HG03460 (cell line): ENCODE measurements around the gene ANKRD31.
A peak's percentile ranks its signal among the peaks of the same experiment; 100 is the strongest.
"Not testable (repeated sequence)": the region's sequence is repeated elsewhere in the genome, so short reads cannot be mapped to it uniquely, and the experiment has no call there.

Experiments
- ATAC-seq: cut with Tn5 transposase; IDR thresholded peaks from one replicate; pipeline ENCODE4 v1.9.1; 2021; ENCODE audit not compliant: unreplicated experiment

The ANKRD31 gene, protein sequence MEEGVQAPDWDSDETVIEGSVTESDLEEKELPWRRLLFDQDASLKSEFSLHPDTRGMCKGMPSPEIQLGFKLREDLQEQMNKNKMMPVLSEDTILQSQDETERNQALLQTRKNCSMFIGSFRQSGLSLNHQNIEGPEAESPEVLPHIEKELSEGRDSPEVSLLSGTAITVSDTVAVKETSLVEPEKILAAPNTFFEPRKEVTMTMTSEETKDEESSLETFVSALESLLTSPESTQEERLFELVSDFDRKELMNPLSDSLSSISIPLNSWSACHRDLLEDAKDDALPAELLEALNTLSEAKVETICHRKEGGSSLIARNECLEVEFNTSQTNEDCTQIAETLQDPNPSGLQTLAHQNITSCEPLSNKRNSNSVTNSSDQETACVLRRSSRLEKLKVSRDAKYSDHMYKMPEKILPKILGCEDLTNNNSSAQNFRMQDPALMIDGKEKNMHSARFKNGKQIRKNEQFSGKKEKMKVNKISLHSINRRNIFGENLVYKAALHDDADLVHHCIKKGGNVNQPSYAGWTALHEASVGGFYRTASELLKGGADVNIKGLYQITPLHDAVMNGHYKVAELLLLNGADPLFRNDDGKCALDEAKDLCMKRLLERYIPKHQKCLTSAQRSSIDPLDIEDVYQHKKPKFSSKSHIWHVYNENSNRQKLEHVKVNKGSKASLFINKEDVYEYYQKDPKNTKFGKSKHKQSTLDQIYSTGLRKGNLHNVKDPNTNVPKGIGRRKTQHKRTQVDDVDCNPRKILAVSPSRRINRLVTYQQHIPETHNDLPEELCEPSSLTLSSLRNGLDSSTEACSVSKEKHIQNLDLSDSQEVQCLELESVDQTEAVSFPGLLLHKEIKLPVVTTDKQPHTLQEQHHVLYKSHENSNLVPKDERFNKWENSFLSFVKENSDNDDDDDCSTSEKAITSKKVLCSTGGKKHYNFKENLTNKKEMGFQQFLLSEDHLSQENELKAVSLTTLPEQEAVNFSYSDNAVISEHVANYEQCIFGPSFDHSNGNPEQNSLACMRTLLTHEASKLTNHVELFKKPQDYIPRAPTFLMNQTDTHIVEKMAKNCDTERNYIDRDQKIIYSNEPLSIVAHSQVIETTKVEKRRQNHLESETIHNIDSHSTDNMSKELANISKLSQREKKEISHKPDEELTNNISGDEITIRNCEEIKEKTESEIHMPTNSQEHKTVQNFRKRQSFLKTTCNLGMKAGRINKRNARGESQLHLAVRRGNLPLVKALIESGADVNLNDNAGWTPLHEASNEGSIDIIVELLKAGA (N-terminal part only)

DNA sequence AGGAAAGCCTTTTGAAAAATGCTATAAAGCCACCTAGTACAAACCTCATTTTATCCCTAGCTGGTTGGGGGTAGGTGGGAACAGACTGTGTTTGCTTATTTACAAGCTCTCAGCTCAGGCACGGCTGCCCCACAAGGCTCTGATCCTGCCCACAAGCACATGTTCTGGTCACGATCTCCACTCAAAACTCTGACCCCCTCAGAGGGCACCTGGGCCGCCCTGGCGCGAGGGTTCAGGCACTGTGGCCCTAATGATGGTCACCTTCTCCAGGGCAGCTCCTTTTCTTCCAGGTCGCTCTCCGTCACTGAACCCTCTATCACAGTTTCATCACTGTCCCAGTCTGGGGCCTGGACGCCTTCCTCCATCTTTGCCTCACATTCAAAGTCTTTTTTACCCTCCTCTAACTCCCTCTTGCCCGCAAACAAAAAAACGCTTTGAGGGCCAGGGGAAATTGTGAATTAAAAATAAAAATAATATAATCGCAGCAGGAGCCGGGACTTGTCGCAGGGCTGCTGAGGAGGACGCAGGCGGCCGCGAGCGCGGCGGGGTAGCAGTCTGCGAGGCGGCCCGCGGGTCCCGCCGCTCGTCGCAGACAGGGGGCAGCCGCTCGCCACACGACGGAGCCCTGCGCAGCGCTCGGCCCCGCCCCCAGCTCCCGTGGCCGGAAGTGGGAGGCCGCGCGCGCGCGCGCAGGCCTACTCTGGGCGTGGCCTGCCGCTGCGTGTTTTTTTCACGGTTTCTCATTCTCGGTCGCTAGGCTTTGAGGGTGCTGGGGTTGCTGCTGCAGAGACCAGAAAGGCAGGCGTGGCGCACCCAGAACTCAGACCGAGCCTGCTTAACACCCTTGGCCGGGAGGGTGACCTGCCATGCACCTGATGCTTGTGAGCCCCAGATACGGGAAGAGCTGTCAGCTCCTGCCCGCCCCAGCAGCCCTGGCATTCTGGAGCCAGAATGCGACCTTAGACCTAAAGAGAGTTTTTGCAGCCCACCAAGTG is at the start of gene ANKRD31:
Gene ANKRD31, minus strand, starts transcription at position 557 of the 995 bp plus-strand sequence. Its CDS starts 192 bp downstream, at position 365.
- peak; percentile 97 for ATAC-seq

DNA sequence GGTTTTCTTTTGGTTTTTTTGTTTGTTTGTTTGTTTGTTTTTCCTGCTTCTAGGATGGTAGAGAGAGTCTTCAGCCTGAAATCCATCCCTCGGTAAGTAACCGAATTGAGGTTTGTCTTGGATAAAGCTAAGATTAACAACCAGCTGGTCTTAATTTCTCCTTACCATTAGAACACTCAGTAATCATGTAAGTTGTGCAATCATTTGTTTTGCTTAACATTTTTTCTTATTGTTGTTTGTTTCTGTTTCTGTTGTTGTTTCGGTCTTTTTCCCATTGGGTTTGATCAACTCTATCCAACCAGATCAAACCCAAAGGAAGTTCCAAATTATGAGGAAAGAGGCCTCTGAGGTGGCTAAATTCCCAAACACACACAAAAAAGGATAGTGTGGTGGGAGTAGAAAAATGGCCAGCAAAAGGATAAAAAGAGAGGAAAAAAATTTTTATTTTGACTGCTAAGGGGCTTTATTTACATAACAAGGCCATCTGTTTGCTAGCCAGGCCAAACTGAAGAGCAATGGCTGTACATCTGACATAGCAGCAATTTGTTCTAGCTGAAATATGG is 49.6 kb upstream of the ANKRD31 start:
- ATAC-seq = no peak

DNA sequence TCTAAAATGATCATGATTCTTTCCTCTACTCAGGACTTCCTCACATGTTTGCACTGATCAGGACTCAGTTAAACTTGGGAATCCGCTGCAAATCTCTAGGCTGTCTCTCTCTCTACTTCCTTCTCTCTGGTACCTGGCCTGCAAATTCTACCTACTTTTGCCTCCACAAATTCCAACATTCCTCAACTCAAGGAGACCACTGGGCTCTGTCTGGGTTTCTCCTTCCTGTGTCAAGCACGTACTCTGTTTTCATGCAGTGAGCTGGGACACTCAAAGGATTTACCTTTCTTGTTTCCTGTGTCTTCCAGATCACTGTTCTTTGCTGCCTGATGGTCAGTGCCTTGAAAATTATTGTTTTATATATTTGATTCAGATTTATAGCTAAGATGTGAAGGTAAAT is 45.9 kb upstream of the ANKRD31 start:
- no peak for ATAC-seq

DNA sequence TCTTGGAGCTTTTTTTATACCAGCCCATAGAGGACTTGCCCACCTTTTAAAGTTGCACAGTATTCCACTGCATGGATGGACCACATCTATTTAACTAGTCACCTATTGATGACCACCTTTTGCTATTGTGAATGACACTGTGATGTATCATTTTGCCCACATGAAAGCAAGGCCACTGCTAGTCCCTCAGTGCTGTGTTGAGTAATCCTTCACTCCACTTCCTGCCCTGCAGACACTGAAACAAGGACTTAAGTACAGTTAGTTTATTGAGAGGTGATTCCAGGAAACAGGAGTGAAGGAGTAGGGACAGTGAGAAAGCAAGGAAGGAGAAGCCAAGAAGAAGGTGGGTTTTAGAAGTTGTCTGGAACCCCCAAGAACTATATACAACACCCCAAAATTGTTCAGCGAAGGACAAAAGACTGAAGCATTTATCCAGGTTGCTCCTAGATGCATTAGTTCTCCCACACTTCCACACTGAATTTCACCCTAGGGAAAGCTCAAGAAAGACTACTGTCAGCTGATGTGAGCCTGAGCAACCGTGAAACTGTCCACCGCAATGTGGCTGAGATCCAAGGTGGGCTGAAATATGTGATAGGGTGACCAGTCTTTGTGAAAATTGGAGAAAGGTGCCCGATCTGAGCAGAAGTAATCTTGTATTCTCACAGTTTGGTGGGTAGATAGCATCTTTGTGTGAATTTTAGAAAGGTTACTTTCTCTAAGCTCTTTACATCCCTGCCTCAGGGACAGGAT is 45.2 kb upstream of the ANKRD31 start:
- ATAC-seq = no peak

DNA sequence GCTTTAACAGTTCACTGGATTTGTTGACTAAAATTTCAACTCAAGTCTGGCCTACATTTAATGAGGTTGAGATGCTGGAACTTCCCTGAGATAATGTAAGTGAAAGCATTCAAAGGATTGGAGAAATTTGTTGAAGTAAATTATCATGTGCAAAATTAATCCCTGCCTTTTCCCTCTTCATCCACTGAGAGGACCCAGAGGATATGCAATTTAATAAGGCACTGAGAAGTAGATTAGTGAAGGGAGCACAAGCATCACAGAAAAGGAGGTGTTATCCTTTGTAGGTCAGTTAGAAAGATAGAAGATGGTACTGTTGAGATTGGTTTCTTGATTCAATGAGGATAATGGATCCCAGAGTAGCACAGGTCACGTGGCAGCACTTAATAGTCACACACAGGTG is 42.6 kb upstream of the ANKRD31 start:
- no peak for ATAC-seq

DNA sequence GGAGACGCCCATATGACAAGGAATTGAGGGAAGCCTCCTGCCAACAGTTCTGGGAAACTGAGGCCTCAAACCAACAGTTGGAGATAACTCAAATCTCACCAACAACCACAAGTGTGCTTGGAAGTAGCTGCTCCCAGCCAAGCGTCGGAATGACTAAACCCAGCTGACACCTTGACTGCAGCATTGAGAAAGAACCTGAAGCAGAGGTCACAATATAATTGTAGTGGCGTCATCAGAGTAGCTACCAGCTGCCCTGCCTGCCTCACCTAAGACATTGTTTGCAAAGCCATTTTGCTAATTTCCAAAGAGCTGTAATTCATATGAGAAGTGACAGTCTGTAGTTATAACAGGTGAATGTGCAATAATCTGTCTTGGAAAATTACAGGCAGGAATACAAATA is 40.8 kb upstream of the ANKRD31 start:
- ATAC-seq = no peak

DNA sequence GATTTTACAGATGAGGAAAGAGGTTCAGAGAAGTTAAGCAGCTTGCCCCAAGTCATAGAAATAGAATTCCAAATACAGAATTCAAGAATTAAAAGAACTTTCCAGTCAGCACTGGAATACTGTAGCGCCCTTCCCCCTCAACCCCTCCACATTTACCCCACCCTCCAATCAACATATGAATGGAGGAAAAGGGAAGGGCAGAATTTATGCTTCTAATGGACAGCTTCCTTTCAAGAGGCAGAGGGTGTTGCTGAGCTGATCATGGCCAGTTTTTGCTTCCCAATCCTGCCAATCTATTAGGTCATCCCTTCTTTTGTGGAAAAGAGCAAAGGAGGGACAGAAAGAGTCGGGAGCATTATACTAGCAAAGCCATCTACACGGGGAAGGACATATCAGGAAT is 39.1 kb upstream of the ANKRD31 start:
- no peak for ATAC-seq

DNA sequence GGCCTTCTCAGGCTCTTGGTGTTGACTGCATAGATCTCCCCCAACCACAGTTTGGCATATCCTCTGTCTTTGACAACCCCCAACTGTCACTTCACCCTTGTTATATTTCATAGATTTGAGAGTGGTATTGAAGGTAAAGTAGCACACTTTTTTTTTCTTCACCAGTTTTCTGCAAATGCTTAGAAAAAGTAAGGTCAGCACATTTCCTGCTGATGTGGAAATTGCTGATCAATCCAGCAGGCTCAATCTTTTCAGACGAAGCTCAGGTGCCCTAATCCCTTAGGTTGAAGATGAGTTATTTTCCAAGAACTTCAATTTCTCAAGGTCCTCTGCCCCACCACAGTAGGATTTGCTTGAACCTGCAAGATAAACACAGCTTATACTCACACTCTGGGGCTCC is 38.5 kb upstream of the ANKRD31 start:
- ATAC-seq = no peak

DNA sequence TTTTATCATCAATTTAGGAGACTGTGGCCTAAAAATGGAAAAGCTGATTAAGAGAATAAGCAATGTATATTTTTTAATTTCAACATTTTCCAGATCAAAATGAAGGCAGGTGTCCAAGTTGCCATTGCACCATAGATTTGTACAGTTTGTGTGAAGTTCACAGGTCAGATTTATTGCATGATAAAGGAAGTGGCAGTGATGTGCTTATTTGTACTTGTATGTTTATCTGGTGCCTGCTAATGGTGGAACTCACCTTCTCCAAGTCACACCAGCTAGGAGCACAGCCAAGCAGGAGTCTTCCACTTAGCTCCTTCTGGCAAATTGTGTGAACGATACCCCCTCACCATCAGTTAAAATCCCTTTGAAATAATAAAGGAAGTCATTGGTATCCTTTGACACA is 37.8 kb upstream of the ANKRD31 start:
- ATAC-seq = no peak

DNA sequence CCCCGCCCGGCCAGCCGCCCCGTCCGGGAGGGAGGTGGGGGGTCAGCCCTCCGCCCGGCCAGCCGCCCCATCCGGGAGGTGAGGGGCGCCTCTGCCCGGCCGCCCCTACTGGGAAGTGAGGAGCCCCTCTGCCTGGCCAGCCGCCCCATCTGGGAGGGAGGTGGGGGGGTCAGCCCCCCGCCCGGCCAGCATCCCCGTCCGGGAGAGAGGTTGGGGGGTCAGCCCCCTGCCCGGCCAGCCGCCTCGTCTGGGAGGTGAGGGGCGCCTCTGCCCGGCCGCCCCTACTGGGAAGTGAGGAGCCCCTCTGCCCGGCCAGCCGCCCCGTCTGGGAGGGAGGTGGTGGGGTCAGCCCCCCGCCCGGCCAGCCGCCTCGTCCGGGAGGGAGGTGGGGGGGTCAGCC is 33.9 kb upstream of the ANKRD31 start:
- not testable (repeated sequence) for ATAC-seq

DNA sequence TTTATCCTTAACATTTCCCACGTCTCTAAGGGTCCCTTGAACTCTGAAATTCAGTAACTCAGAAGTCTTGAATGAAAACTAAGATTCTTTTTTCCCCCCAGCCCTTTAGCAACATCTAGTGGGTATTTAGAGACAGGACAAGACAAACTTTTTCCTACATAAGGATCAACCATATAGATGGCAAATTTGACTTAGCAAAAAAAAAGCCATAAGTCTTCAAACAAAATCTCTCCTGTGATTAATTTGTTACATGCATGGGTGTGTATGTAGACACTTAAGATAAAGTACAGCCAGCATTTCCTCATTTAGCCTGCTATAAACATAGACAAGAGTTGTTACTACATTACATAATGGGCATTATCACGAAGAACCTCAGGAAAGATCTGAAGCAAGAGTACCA is 29.1 kb upstream of the ANKRD31 start:
- no peak for ATAC-seq

DNA sequence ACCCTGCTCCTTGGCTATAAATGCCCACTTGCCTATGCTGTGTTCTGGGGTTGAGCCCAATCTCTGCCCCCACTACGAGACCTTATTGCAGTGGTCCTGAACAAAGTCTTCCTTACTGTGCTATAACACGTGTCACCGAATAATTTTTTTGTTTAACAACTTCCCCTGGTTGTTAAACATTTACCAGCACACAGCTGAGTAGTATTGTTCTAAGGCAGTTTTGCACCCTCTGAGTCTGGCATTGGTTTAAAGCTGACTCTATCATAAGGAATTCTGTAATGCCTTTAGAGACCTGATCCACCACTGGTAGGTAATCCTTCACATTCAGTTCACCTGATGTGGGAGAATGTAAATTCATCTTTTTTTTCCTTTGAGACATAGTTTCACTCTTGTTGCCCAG is 25.6 kb upstream of the ANKRD31 start:
- ATAC-seq = no peak

DNA sequence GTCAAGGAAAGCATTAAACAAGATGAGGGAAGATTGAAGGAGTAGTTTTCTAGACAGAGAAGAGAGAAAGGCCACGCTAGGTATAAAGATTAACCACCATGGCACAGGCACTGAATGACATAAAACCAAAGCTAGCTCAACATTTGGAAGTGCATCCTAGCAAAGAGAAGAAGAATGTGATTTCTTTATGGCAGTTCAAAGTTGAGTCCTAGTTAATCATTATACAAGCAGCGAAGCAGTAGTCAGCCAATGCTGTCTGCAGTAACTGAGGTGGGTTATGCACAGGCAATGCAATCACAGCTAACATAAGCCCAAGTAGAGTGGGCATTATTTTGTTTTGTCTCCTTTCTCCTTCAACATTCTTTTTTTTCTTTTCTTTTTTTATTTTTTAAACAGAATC is 24.0 kb upstream of the ANKRD31 start:
- ATAC-seq = no peak

DNA sequence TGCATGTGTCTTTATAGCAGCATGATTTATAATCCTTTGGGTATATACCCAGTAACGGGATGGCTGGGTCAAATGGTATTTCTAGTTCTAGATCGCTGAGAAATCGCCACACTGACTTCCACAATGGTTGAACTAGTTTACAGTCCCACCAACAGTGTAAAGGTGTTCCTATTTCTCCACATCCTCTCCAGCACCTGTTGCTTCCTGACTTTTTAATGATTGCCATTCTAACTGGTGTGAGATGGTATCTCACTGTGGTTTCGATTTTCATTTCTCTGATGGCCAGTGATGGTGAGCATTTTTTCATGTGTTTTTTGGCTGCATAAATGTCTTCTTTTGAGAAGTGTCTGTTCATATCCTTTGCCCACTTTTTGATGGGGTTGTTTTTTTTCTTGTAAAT is 13.8 kb upstream of the ANKRD31 start:
- not testable (repeated sequence) for ATAC-seq

DNA sequence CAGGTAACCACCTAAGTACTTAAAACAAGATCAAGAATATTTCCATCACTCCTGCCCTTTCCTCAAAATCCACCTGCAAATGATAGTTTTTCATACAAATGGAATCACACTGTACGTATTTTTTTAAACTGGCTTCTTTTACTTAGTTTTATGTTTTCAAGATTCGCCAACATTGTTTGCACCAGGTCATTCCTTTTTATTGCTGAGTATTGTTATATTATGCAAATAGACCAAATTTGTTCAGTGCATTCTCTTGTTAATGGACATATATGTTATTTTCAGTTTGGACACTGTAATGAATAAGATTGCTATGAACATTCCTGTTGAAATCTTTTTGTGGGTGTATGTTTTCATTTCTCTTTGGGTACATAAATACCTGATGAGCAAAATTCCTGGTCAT is 8.3 kb upstream of the ANKRD31 start:
- no peak for ATAC-seq

DNA sequence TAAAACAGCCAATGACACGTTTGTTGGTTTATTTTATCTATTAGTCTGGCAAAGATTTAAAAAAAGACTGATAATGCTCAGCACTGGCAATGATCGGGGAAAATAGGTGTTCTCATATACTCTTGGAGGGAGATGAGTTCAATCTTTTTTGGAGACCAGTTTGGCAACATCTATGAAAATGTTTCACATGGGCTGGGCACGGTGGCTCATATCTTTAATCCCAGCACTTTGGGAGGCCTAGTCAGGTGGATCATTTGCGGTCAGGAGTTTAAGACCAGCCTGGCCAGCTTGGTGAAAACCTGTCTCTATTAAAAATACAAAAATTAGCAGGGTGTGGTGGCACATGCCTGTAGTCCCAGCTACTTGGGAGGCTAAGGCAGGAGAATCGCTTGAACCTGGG is 6.8 kb upstream of the ANKRD31 start:
- ATAC-seq = no peak

DNA sequence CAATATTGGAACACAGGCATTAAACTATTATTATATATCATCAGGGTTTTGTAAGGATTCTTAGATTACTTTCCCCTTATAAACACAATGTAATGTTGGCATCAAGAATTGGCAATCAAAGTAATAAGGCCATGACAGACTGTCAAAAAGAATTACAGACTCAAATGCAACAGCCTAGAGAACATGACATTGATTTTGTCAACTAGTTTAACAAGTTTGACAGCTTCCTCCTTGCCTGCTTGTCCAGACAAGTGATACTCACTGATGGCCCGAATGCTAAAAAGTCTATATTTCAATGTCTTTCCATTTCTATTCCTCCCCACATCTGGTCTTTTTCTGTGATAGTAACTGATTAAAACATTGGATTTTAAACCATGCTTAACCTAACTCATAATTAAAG is 6.4 kb upstream of the ANKRD31 start:
- no peak for ATAC-seq

DNA sequence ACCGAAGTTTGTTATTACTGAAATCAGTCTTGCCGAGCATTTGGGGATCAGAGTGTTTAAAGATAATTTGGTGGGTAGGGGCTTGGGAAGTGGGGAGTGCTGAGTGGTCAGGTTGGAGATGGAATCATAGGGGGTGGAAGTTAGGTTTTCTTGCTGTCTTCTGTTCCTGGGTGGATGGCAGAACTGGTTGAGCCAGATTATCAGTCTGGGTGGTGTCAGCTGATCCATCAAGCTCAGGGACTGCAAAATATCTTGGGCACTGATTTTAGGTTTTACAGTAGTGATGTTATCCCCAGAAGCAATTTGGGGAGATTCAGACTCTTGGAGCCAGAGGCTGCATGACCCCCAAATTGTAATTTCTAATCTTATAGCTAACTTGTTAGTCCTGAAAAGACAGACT is 5.4 kb upstream of the ANKRD31 start:
- ATAC-seq = no peak

DNA sequence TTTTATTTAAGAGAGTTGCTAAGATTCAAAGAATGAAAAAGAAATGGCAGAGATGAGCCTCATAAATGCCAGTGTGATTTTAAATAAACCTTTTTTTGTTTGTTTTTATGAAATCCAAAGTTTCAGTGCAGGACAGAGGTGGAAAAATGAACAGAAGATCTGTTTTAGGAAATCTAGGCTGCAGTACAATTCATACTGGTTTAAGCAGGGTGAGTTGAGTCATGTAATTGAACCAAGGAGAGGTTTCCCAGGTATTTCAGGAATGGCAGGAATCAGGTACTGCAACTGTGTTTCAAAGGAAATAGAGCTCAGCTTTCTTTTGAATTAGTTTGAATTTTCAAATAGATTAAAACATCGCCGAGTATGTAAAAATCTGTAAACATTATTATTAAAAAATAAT is 3.0 kb upstream of the ANKRD31 start:
- no peak for ATAC-seq
